SK-N-SH (cell line): ENCODE measurements around the gene UNCX. TPM values are rescaled to one million over a fixed set of nuclear protein-coding genes. Genes with fewer than 3 reads are reported as not detected.

Experiments
- CTCF ChIA-PET: fragments of 300-600, 350-600 bp; formaldehyde crosslinking; extraction: SDS; loops from one replicate; lab custom pipeline; 2021; lab: Yijun Ruan, JAX
- POLR2A ChIA-PET: fragments of 350-600 bp; sonication (Branson Sonifier 250); formaldehyde crosslinking; extraction: SDS; loops from one replicate; lab custom pipeline; 2020; ENCODE audit warnings: antibody characterized with exemption, inconsistent platforms; lab: Yijun Ruan, JAX
- DNase-seq: peaks from one replicate; pipeline ENCODE4 v3.0.0; 2012
- H2AFZ ChIP-seq: fragments of 200-600 bp; sonication (generic); 2 replicates; pipeline ENCODE4 v1.8.1; 2016; ENCODE audit warnings: antibody characterized with exemption, mild to moderate bottlenecking, low read depth
- H3F3A ChIP-seq: fragments of 200-600 bp; sonication (generic); replicated peaks from 2 replicates; pipeline ENCODE3; 2016; ENCODE audit warnings: antibody characterized with exemption, mild to moderate bottlenecking; ENCODE audit not compliant: insufficient read depth
- H3K27ac ChIP-seq, 2 experiments: fragments of 200-500 bp in 1 of 2; fragments of 200-600 bp in 1 of 2; sonication (Bioruptor generic) in 1 of 2; sonication (generic), shearing (Covaris generic) in 1 of 2; 2 replicates each; pipeline versions ENCODE4 v1.5.1 to v1.6.1; 2014 to 2016; ENCODE audit warnings: low read depth in 2 of 2, inconsistent platforms in 1 of 2, low read length in 1 of 2, mild to moderate bottlenecking in 1 of 2, mixed read lengths in 1 of 2
- H3K27me3 ChIP-seq: fragments of 200-600 bp; sonication (generic), shearing (Covaris generic); 2 replicates; pipeline ENCODE4 v1.6.1; 2016; ENCODE audit warnings: mixed run types; ENCODE audit not compliant: insufficient read depth
- H3K36me3 ChIP-seq, 2 experiments: fragments of 200-500 bp in 1 of 2; fragments of 200-600 bp in 1 of 2; sonication (Bioruptor generic) in 1 of 2; sonication (generic) in 1 of 2; replicated peaks in 1 of 2; 2 replicates each; pipeline versions ENCODE3 to v1.5.1; 2014 to 2016; ENCODE audit warnings: low read length in 1 of 2, mild to moderate bottlenecking in 1 of 2; ENCODE audit not compliant: insufficient read depth in 2 of 2, control insufficient read depth in 1 of 2
- H3K4me1 ChIP-seq, 2 experiments: fragments of 200-500 bp in 1 of 2; fragments of 200-600 bp in 1 of 2; sonication (Bioruptor generic) in 1 of 2; sonication (generic), shearing (Covaris generic) in 1 of 2; 2 replicates each; pipeline versions ENCODE4 v1.5.1 to v1.6.1; 2014 to 2016; ENCODE audit warnings: low read depth in 1 of 2, low read length in 1 of 2, mixed run types in 1 of 2; ENCODE audit not compliant: insufficient read depth in 2 of 2, control insufficient read depth in 1 of 2
- H3K4me2 ChIP-seq: fragments of 200-600 bp; sonication (generic), shearing (Covaris generic); 2 replicates; pipeline ENCODE4 v1.6.1; 2017; ENCODE audit warnings: mixed run types
- H3K4me3 ChIP-seq, 2 experiments: fragments of 200-500 bp in 1 of 2; fragments of 200-600 bp in 1 of 2; sonication (Bioruptor generic) in 1 of 2; sonication (generic), shearing (Covaris generic) in 1 of 2; 2 replicates each; pipeline versions ENCODE4 v1.5.1 to v1.8.1; 2014 to 2016; ENCODE audit warnings: low read depth in 2 of 2, inconsistent platforms in 1 of 2, low read length in 1 of 2, mild to moderate bottlenecking in 1 of 2, mixed read lengths in 1 of 2, moderate library complexity in 1 of 2
- H3K79me2 ChIP-seq: fragments of 200-600 bp; sonication (generic); 2 replicates; pipeline ENCODE4 v1.8.1; 2017; ENCODE audit warnings: mild to moderate bottlenecking; ENCODE audit not compliant: insufficient read depth
- H3K9ac ChIP-seq: fragments of 200-600 bp; sonication (generic); 2 replicates; pipeline ENCODE4 v1.6.1; 2017; ENCODE audit warnings: mixed run types
- H3K9me2 ChIP-seq: fragments of 200-600 bp; sonication (generic); 2 replicates; pipeline ENCODE4 v1.6.1; 2017; ENCODE audit warnings: mixed run types
- H3K9me3 ChIP-seq: fragments of 200-600 bp; sonication (generic); 2 replicates; pipeline ENCODE4 v1.6.1; 2017; ENCODE audit warnings: mixed run types, mild to moderate bottlenecking, moderate library complexity
- H4K20me1 ChIP-seq: fragments of 200-600 bp; sonication (generic); 2 replicates; pipeline ENCODE4 v1.6.1; 2017; ENCODE audit warnings: mild to moderate bottlenecking, mixed run types; ENCODE audit not compliant: insufficient read depth
- CHD2 ChIP-seq: fragments of 150-350 bp; IDR thresholded peaks from 2 replicates; pipeline ENCODE4 v1.6.1; 2018; ENCODE audit warnings: low read length; ENCODE audit not compliant: partially characterized antibody
- EZH2phosphoT487 ChIP-seq: fragments of 200-600 bp; sonication (generic); IDR thresholded peaks from 2 replicates; pipeline ENCODE4 v1.6.1; 2017; ENCODE audit warnings: low read depth, mixed run types, mild to moderate bottlenecking, antibody characterized with exemption, moderate library complexity, borderline replicate concordance
- FOXJ3 ChIP-seq: sonication (generic); formaldehyde crosslinking; IDR thresholded peaks from 2 replicates; pipeline ENCODE4 v1.5.1; 2020; ENCODE audit warnings: mild to moderate bottlenecking, missing genetic modification reagents
- FOXM1 ChIP-seq: IDR thresholded peaks from 2 replicates; pipeline ENCODE4 v1.4.0; 2012; ENCODE audit warnings: low read depth, mild to moderate bottlenecking
- GABPA ChIP-seq: IDR thresholded peaks from 2 replicates; pipeline ENCODE4 v1.4.0; 2012; ENCODE audit warnings: low read depth, mild to moderate bottlenecking
- IRF3 ChIP-seq: fragments of 150-350 bp; IDR thresholded peaks from 2 replicates; pipeline ENCODE4 v1.6.1; 2016; ENCODE audit warnings: mild to moderate bottlenecking, low read depth, low read length
- JUND ChIP-seq: IDR thresholded peaks from 2 replicates; pipeline ENCODE4 v1.4.0; 2012
- MAX ChIP-seq: IDR thresholded peaks from 2 replicates; pipeline ENCODE4 v1.4.0; 2012; ENCODE audit warnings: low read depth
- MEF2A ChIP-seq: IDR thresholded peaks from 2 replicates; pipeline ENCODE4 v1.4.0; 2012; ENCODE audit warnings: low read depth, borderline replicate concordance
- MXI1 ChIP-seq: IDR thresholded peaks from 2 replicates; pipeline ENCODE4 v1.6.1; 2012; ENCODE audit warnings: mild to moderate bottlenecking, low read depth, low read length, improper control_type of control experiment
- NFIC ChIP-seq: IDR thresholded peaks from 2 replicates; pipeline ENCODE4 v1.4.0; 2012; ENCODE audit warnings: borderline replicate concordance
- NRF1 ChIP-seq: IDR thresholded peaks from 2 replicates; pipeline ENCODE4 v1.6.1; 2012; ENCODE audit warnings: low read depth, mild to moderate bottlenecking, low read length
- POLR2AphosphoS5 ChIP-seq: IDR thresholded peaks from 2 replicates; pipeline ENCODE4 v1.6.1; 2012; ENCODE audit warnings: low read depth, low read length
- RAD21 ChIP-seq: IDR thresholded peaks from 2 replicates; pipeline ENCODE4 v1.6.1; 2012; ENCODE audit warnings: mild to moderate bottlenecking, low read length
- REST ChIP-seq: IDR thresholded peaks from 2 replicates; pipeline ENCODE4 v1.6.1; 2012; ENCODE audit warnings: mild to moderate bottlenecking, low read depth, low read length, moderate library complexity
- RFX5 ChIP-seq: IDR thresholded peaks from 2 replicates; pipeline ENCODE4 v1.6.1; 2012; ENCODE audit warnings: mild to moderate bottlenecking, improper control_type of control experiment, low read length
- SIN3A ChIP-seq: IDR thresholded peaks from 2 replicates; pipeline ENCODE4 v1.6.1; 2012; ENCODE audit warnings: low read depth, mild to moderate bottlenecking, low read length, moderate library complexity, borderline replicate concordance
- SMC3 ChIP-seq: IDR thresholded peaks from 2 replicates; pipeline ENCODE4 v1.6.1; 2012; ENCODE audit warnings: low read depth, low read length, improper control_type of control experiment
- TAF1 ChIP-seq: IDR thresholded peaks from 2 replicates; pipeline ENCODE4 v1.6.1; 2012; ENCODE audit warnings: low read depth, mild to moderate bottlenecking, low read length, moderate library complexity, borderline replicate concordance
- TCF12 ChIP-seq: IDR thresholded peaks from 2 replicates; pipeline ENCODE4 v1.4.0; 2012
- TEAD4 ChIP-seq: IDR thresholded peaks from 2 replicates; pipeline ENCODE4 v1.4.0; 2012; ENCODE audit warnings: mild to moderate bottlenecking, borderline replicate concordance; ENCODE audit not compliant: insufficient read depth
- USF1 ChIP-seq: IDR thresholded peaks from 2 replicates; pipeline ENCODE4 v1.4.0; 2012; ENCODE audit warnings: low read depth, borderline replicate concordance
- USF2 ChIP-seq: fragments of 150-350 bp; IDR thresholded peaks from 2 replicates; pipeline ENCODE4 v1.6.1; 2017; ENCODE audit warnings: antibody characterized with exemption, low read length, low read depth, borderline replicate concordance
- YY1 ChIP-seq: IDR thresholded peaks from 2 replicates; pipeline ENCODE4 v1.4.0; 2012; ENCODE audit warnings: low read depth, mild to moderate bottlenecking
- ZBTB33 ChIP-seq: IDR thresholded peaks from 2 replicates; pipeline ENCODE4 v1.4.0; 2012; ENCODE audit warnings: low read depth, borderline replicate concordance
- WGBS: methylation state at CpG from one replicate; pipeline ENCODE4 v1.1.6; 2017; ENCODE audit warnings: low lambda C conversion rate; 5-methylcytosine and 5-hydroxymethylcytosine counted together
- polyA plus RNA-seq, 3 experiments: library from polyadenylated mRNA; depleted of rRNA; stranded (reverse); fragments of >200 nt; gene quantifications; 2 replicates each; pipeline ENCODE4 v1.2.3, GENCODE V29; 2012

UNCX gene
- polyA plus RNA-seq, 1 of the 3 experiments (the other 2 are of a cell fraction) = not detected

GRCh38 chr7:1225441-1226185, 7.1 kb upstream of the UNCX start:
- H3K27ac ChIP-seq = no peak overlapping the region
- ChIA-PET CTCF (interaction anchor here (0.6 to 11.4 kb wide), 74 partner anchors 9 to 331 kb away, joined by 3 to 218 read pairs (median 5); partner anchors contain the start of gene MICALL2), POLR2A (no interaction called here)
- WGBS = 10% methylated on average over 38 of the region's 52 CpGs
- no peak overlapping the region for H3K9ac ChIP-seq
- DNase-seq = peak; percentile 95
- peaks cover 41% of the 10 kb centered on the region for H4K20me1 ChIP-seq
- H3K9me3 ChIP-seq = no peaks in the 10 kb centered on the region
- H3K36me3 ChIP-seq = no peaks in the 10 kb centered on the region
- no peak overlapping the region for H2AFZ ChIP-seq
- no peaks in the 10 kb centered on the region for H3K79me2 ChIP-seq
- peaks cover 16% of the 10 kb centered on the region for H3F3A ChIP-seq
- no peak overlapping the region; a peak in 1 of 4 replicates for H3K4me3 ChIP-seq
- H3K27me3 ChIP-seq = peaks cover 94% of the 10 kb centered on the region
- H3K4me1 ChIP-seq = peaks cover 0 to 3% of the 10 kb centered on the region in 2 experiments; a peak in 1 of 4 replicates
- no peaks in the 10 kb centered on the region for H3K9me2 ChIP-seq
- H3K4me2 ChIP-seq = no peak overlapping the region
- TF ChIP-seq TEAD4 (no peak), USF1 (no peak), IRF3 (no peak), TAF1 (no peak), SMC3 (peak; percentile 88), REST (no peak), USF2 (no peak), RAD21 (peak; percentile 72), MXI1 (no peak), JUND (no peak), MAX (no peak), MEF2A (no peak), NRF1 (0 out of 2 replicates have a peak, but pooled peaks have one; percentile 3), POLR2AphosphoS5 (no peak), ZBTB33 (no peak), CHD2 (no peak), SIN3A (no peak), FOXJ3 (no peak), FOXM1 (no peak), YY1 (no peak), TCF12 (no peak), NFIC (no peak), RFX5 (no peak), EZH2phosphoT487 (peak; percentile 98; the same call in 1 of the 2 replicates), GABPA (no peak)
